Measurements from ENCODE around the gene CBFA2T2. TPM values are rescaled to one million over a fixed set of nuclear protein-coding genes. Genes with fewer than 3 reads are reported as not detected.
"Not testable (repeated sequence)": the region's sequence is repeated elsewhere in the genome, so short reads cannot be mapped to it uniquely, and the experiment has no call there.

Gene CBFA2T2
- total RNA-seq, 2 experiments from 2014 or later = 17.9 to 18.6 TPM

DNA sequence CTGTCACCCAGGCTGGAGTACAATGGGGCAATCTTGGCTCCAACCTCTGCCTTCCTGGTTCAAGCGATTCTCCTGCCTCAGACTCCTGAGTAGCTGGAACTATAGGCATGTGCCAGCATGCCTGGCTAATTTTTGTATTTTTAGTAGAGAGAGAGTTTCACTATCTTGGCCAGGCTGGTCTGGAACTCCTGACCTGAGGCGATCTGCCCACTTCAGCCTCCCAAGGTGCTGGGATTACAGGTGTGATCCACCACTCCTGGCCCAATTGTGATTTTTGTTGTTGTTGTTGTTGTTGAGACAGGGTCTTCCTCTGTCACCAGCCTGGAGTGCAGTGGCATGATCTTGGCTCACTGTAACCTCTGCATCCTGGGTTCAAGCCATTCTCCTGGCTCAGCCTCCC lies 69.3 kb downstream of the CBFA2T2 start:
- H3K27ac ChIP-seq (ENCODE audit: low read depth in 1 of 2, low read length in 2 of 2) = no peak overlapping the region
- Mint-ChIP-seq H3K27me3 (no peaks in the 10 kb centered on the region), H3K9me3 (no peaks in the 10 kb centered on the region), H3K36me3 (ENCODE audit: low read depth) (peaks cover 37% of the 10 kb centered on the region), H3K4me1 (ENCODE audit: low read depth) (peaks cover 32% of the 10 kb centered on the region), H3K27ac (no peak overlapping the region), H3K4me3 (no peak overlapping the region)
- H3K4me1 ChIP-seq (ENCODE audit: insufficient read depth, low read length) = peaks cover 9% of the 10 kb centered on the region
- CTCF ChIA-PET = interaction anchor here (0.6 kb wide), 1 partner anchor 1433 kb away, joined by 3 read pairs; no protein-coding TSS in a partner anchor
- TF ChIP-seq, protein P1, sequence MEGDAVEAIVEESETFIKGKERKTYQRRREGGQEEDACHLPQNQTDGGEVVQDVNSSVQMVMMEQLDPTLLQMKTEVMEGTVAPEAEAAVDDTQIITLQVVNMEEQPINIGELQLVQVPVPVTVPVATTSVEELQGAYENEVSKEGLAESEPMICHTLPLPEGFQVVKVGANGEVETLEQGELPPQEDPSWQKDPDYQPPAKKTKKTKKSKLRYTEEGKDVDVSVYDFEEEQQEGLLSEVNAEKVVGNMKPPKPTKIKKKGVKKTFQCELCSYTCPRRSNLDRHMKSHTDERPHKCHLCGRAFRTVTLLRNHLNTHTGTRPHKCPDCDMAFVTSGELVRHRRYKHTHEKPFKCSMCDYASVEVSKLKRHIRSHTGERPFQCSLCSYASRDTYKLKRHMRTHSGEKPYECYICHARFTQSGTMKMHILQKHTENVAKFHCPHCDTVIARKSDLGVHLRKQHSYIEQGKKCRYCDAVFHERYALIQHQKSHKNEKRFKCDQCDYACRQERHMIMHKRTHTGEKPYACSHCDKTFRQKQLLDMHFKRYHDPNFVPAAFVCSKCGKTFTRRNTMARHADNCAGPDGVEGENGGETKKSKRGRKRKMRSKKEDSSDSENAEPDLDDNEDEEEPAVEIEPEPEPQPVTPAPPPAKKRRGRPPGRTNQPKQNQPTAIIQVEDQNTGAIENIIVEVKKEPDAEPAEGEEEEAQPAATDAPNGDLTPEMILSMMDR (IDR thresholded peaks at IDR 0.05) = no peak
- no peak overlapping the region for H3K4me3 ChIP-seq (ENCODE audit: low read length)
- no peaks in the 10 kb centered on the region for H3K9me3 ChIP-seq (ENCODE audit: control insufficient read depth in 1 of 2, insufficient read depth in 1 of 2, low read length in 2 of 2)
- H3K27me3 ChIP-seq (ENCODE audit: control insufficient read depth in 1 of 2, insufficient read depth in 2 of 2, low read length in 2 of 2) = no peaks in the 10 kb centered on the region
- no peaks in the 10 kb centered on the region for H3K36me3 ChIP-seq (ENCODE audit: insufficient read depth, low read length)
- POLR2A ChIA-PET = interaction anchor here (1.0 kb wide), 1 partner anchor 108 kb away, joined by 3 read pairs; the partner anchor contains the start of gene ACTL10
- DNase-seq = no peak
- intact Hi-C loops (cut with DNase I, micrococcal nuclease) = loop anchor here in 1 of 2 experiments (5.0 kb wide), 1 partner anchor 103 kb away; the partner anchor contains the start of gene C20orf144
- no peak for ATAC-seq (ENCODE audit: poor library complexity)

DNA sequence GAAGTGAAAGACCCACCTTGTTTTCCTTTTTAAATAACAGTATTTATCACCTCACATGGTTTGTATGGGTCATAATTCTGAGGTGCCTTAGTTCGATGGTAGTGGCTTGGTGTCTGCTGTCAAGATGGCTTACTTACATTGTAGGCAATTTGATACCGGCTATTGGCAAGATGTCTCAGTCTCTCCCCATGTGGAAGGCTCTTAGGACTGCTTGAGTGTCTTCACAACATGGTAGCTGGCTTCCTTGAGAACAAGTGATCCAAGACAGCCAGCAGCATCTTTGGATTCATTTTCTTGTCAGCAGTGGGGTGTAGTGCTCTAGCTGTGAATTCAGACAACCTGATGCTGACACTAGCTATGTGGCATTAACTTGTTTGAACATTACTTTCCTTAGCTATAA lies 70.1 kb downstream of the CBFA2T2 start:
- Histone ChIP-seq H3K27me3 (ENCODE audit: control insufficient read depth in 1 of 2, insufficient read depth in 2 of 2, low read length in 2 of 2) (no peaks in the 10 kb centered on the region), H3K36me3 (ENCODE audit: insufficient read depth, low read length) (no peaks in the 10 kb centered on the region), H3K4me1 (ENCODE audit: insufficient read depth, low read length) (peaks cover 5% of the 10 kb centered on the region), H3K27ac (ENCODE audit: low read depth in 1 of 2, low read length in 2 of 2) (no peak overlapping the region), H3K9me3 (ENCODE audit: control insufficient read depth in 1 of 2, insufficient read depth in 1 of 2, low read length in 2 of 2) (no peaks in the 10 kb centered on the region), H3K4me3 (ENCODE audit: low read length) (no peak overlapping the region)
- Mint-ChIP-seq H3K36me3 (ENCODE audit: low read depth) (peaks cover 35% of the 10 kb centered on the region), H3K9me3 (no peaks in the 10 kb centered on the region), H3K27ac (no peak overlapping the region), H3K4me1 (ENCODE audit: low read depth) (peaks cover 28% of the 10 kb centered on the region), H3K27me3 (no peaks in the 10 kb centered on the region), H3K4me3 (no peak overlapping the region)
- ChIA-PET CTCF (no interaction called here), POLR2A (interaction anchor here (1.0 kb wide), 1 partner anchor 107 kb away, joined by 3 read pairs; the partner anchor contains the start of gene ACTL10)
- no peak for DNase-seq
- ATAC-seq (ENCODE audit: poor library complexity) = no peak
- TF ChIP-seq, protein P1 (IDR thresholded peaks at IDR 0.05) = no peak
- intact Hi-C loops (cut with DNase I, micrococcal nuclease) = no loop called here

DNA sequence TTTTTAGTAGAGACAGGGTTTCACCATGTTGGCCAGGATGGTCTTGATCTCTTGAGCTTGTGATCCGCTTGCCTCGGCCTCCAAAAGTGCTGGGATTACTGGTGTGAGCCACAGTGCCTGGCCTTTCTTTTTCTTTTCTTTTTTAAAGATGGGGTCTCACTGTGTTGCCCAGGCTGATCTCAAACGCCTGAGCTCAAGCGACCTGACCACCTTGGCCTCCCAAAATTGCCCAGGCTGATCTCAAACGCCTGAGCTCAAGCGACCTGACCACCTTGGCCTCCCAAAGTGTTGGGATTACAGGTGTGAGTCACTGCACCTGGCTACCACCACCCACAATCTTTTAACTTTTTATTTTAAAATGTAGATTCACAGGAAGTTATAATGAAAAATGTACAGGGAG lies 71.2 kb downstream of the CBFA2T2 start:
- H3K27me3 ChIP-seq (ENCODE audit: control insufficient read depth in 1 of 2, insufficient read depth in 2 of 2, low read length in 2 of 2); H3K4me1 ChIP-seq (ENCODE audit: insufficient read depth, low read length); intact Hi-C loops (cut with DNase I, micrococcal nuclease); H3K4me3 Mint-ChIP-seq; H3K4me3 ChIP-seq (ENCODE audit: low read length); H3K9me3 Mint-ChIP-seq; H3K27ac Mint-ChIP-seq; H3K27me3 Mint-ChIP-seq; DNase-seq; POLR2A ChIA-PET; H3K36me3 ChIP-seq (ENCODE audit: insufficient read depth, low read length); H3K9me3 ChIP-seq (ENCODE audit: control insufficient read depth in 1 of 2, insufficient read depth in 1 of 2, low read length in 2 of 2); H3K27ac ChIP-seq (ENCODE audit: low read depth in 1 of 2, low read length in 2 of 2); ATAC-seq (ENCODE audit: poor library complexity): not testable (repeated sequence)
- CTCF ChIA-PET = interaction anchor here (2.2 kb wide), 1 partner anchor 107 kb away, joined by 5 read pairs; no protein-coding TSS in a partner anchor
- Mint-ChIP-seq H3K36me3 (ENCODE audit: low read depth) (peaks cover 31% of the 10 kb centered on the region), H3K4me1 (ENCODE audit: low read depth) (peaks cover 25% of the 10 kb centered on the region)

Data from CD4-positive, alpha-beta T cell (primary cell).